GM12878 (cell line): ENCODE measurements around the gene ADAMTS18.

Source experiments
- MTA3 ChIP-seq: IDR thresholded peaks from 2 replicates; pipeline ENCODE4 v1.6.1; 2012; ENCODE audit warnings: low read length, inconsistent platforms, borderline replicate concordance
- NFXL1 ChIP-seq: fragments of 450-650 bp; IDR thresholded peaks from 2 replicates; pipeline ENCODE4 v1.6.1; 2017; ENCODE audit warnings: antibody characterized with exemption, mild to moderate bottlenecking, borderline replicate concordance
- SP1 ChIP-seq: IDR thresholded peaks from one replicate; pipeline ENCODE4 v1.6.1; 2011; ENCODE audit warnings: low read depth, low read length
- TCF12 ChIP-seq: IDR thresholded peaks from 2 replicates; pipeline ENCODE4 v1.6.1; 2011; ENCODE audit warnings: low read depth, mild to moderate bottlenecking, low read length
- USF1 ChIP-seq: IDR thresholded peaks from 2 replicates; pipeline ENCODE4 v1.6.1; 2011; ENCODE audit warnings: borderline replicate concordance, low read depth, mild to moderate bottlenecking, moderate library complexity, mixed read lengths, low read length; ENCODE audit not compliant: insufficient read depth; ENCODE audit errors: extremely low read length
- USF2 ChIP-seq: IDR thresholded peaks from 2 replicates; pipeline ENCODE4 v1.6.1; 2011; ENCODE audit warnings: low read depth, low read length, improper control_type of control experiment, borderline replicate concordance
- TF ChIP-seq, protein P1 (sequence below), 3 experiments: IDR thresholded peaks in 2 of 3; conservative IDR thresholded peaks in 1 of 3; 2 replicates each; pipeline ENCODE4 v1.5.1; 2011; ENCODE audit warnings: low read depth in 3 of 3, low read length in 3 of 3, mild to moderate bottlenecking in 3 of 3, control low read depth in 2 of 3, moderate library complexity in 2 of 3, inconsistent platforms in 1 of 3, mixed read lengths in 1 of 3; ENCODE audit not compliant: control insufficient read depth in 2 of 3, insufficient read depth in 1 of 3; ENCODE audit errors: extremely low read depth in 1 of 3
- TF ChIP-seq, protein P2 (sequence below): fragments of 450-650 bp; conservative IDR thresholded peaks from 2 replicates; pipeline ENCODE4 v1.6.1; 2017; ENCODE audit warnings: mild to moderate bottlenecking, moderate library complexity
- TF ChIP-seq, protein P3 (sequence below): fragments of 450-650 bp; formaldehyde crosslinking; IDR thresholded peaks from 2 replicates; pipeline ENCODE4 v1.4.0; 2022; ENCODE audit warnings: mild to moderate bottlenecking, moderate library complexity
- TF ChIP-seq, protein P4 (sequence below): fragments of 450-650 bp; IDR thresholded peaks from 2 replicates; pipeline ENCODE4 v1.6.1; 2017; ENCODE audit warnings: mild to moderate bottlenecking, moderate library complexity

DNA sequence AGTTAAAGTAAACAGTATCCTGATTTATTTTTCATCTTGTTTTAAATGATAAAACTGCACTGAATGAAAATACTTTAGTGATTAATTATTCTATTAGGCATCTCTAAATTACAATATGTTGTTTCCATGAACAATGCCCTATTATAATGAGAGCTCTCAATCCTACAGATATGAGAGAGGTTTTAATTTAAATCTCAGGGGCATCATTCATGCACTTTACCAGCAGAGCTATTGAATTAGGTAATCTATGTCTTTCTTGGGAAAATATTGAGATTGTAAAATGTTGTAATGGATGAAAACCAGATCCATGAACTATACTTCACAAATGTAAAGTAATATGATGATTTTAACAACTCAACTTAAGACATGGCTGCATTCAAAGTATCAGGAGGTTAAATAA, 103.8 kb downstream of the ADAMTS18 start:
- no peak for TF ChIP-seq USF1
- TF ChIP-seq, protein P1, sequence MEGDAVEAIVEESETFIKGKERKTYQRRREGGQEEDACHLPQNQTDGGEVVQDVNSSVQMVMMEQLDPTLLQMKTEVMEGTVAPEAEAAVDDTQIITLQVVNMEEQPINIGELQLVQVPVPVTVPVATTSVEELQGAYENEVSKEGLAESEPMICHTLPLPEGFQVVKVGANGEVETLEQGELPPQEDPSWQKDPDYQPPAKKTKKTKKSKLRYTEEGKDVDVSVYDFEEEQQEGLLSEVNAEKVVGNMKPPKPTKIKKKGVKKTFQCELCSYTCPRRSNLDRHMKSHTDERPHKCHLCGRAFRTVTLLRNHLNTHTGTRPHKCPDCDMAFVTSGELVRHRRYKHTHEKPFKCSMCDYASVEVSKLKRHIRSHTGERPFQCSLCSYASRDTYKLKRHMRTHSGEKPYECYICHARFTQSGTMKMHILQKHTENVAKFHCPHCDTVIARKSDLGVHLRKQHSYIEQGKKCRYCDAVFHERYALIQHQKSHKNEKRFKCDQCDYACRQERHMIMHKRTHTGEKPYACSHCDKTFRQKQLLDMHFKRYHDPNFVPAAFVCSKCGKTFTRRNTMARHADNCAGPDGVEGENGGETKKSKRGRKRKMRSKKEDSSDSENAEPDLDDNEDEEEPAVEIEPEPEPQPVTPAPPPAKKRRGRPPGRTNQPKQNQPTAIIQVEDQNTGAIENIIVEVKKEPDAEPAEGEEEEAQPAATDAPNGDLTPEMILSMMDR (IDR thresholded peaks at IDR 0.05 in 2 of 3, conservative IDR thresholded peaks at IDR 0.05 in 1 of 3; ENCODE audit: control insufficient read depth in 2 of 3, extremely low read depth in 1 of 3, insufficient read depth in 1 of 3, low read depth in 3 of 3, low read length in 3 of 3): no peak
- no peak for TF ChIP-seq MTA3
- TF ChIP-seq, protein P2, sequence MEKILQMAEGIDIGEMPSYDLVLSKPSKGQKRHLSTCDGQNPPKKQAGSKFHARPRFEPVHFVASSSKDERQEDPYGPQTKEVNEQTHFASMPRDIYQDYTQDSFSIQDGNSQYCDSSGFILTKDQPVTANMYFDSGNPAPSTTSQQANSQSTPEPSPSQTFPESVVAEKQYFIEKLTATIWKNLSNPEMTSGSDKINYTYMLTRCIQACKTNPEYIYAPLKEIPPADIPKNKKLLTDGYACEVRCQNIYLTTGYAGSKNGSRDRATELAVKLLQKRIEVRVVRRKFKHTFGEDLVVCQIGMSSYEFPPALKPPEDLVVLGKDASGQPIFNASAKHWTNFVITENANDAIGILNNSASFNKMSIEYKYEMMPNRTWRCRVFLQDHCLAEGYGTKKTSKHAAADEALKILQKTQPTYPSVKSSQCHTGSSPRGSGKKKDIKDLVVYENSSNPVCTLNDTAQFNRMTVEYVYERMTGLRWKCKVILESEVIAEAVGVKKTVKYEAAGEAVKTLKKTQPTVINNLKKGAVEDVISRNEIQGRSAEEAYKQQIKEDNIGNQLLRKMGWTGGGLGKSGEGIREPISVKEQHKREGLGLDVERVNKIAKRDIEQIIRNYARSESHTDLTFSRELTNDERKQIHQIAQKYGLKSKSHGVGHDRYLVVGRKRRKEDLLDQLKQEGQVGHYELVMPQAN: no peak
- no peak for TF ChIP-seq NFXL1
- TF ChIP-seq TCF12: no peak
- TF ChIP-seq, protein P3, sequence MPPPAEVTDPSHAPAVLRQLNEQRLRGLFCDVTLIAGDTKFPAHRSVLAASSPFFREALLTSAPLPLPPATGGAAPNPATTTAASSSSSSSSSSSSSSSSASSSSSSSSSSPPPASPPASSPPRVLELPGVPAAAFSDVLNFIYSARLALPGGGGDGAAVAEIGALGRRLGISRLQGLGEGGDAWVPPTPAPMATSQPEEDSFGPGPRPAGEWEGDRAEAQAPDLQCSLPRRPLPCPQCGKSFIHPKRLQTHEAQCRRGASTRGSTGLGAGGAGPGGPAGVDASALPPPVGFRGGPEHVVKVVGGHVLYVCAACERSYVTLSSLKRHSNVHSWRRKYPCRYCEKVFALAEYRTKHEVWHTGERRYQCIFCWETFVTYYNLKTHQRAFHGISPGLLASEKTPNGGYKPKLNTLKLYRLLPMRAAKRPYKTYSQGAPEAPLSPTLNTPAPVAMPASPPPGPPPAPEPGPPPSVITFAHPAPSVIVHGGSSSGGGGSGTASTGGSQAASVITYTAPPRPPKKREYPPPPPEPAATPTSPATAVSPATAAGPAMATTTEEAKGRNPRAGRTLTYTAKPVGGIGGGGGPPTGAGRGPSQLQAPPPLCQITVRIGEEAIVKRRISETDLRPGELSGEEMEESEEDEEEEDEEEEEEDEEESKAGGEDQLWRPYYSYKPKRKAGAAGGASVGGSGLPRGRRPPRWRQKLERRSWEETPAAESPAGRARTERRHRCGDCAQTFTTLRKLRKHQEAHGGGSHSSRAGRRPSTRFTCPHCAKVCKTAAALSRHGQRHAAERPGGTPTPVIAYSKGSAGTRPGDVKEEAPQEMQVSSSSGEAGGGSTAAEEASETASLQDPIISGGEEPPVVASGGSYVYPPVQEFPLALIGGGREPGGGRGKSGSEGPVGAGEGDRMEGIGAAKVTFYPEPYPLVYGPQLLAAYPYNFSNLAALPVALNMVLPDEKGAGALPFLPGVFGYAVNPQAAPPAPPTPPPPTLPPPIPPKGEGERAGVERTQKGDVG (CRISPR knock-in tag): no peak
- TF ChIP-seq USF2: no peak
- TF ChIP-seq SP1: no peak
- TF ChIP-seq, protein P4, sequence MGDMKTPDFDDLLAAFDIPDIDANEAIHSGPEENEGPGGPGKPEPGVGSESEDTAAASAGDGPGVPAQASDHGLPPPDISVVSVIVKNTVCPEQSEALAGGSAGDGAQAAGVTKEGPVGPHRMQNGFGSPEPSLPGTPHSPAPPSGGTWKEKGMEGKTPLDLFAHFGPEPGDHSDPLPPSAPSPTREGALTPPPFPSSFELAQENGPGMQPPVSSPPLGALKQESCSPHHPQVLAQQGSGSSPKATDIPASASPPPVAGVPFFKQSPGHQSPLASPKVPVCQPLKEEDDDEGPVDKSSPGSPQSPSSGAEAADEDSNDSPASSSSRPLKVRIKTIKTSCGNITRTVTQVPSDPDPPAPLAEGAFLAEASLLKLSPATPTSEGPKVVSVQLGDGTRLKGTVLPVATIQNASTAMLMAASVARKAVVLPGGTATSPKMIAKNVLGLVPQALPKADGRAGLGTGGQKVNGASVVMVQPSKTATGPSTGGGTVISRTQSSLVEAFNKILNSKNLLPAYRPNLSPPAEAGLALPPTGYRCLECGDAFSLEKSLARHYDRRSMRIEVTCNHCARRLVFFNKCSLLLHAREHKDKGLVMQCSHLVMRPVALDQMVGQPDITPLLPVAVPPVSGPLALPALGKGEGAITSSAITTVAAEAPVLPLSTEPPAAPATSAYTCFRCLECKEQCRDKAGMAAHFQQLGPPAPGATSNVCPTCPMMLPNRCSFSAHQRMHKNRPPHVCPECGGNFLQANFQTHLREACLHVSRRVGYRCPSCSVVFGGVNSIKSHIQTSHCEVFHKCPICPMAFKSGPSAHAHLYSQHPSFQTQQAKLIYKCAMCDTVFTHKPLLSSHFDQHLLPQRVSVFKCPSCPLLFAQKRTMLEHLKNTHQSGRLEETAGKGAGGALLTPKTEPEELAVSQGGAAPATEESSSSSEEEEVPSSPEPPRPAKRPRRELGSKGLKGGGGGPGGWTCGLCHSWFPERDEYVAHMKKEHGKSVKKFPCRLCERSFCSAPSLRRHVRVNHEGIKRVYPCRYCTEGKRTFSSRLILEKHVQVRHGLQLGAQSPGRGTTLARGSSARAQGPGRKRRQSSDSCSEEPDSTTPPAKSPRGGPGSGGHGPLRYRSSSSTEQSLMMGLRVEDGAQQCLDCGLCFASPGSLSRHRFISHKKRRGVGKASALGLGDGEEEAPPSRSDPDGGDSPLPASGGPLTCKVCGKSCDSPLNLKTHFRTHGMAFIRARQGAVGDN: no peak
